Left colon (tissue), 2 donors: ENCODE data around the gene SMARCA2. TPM values are rescaled to one million over a fixed set of nuclear protein-coding genes. Genes with fewer than 3 reads are reported as not detected.

ENCODE experiments used
- ATAC-seq: fragments of 200-7000 bp; cut with Tn5 transposase; one replicate; pipeline ENCODE4 v1.9.1; 2020; ENCODE audit warnings: mild to moderate bottlenecking, moderate library complexity
- DNase-seq, 2 donors: peaks; one replicate each; pipeline ENCODE4 v3.0.0-alpha.2; 2020
- intact Hi-C, 2 donors: fragments of 100-400 bp; cut with DNase I in 1 of 2; cut with micrococcal nuclease in 1 of 2; formaldehyde crosslinking; loops; one replicate each; pipeline versions ENCODE4 v1.11.2 to v1.14.0; 2022; cut with DNase I, micrococcal nuclease
- long read RNA-seq: library from polyadenylated mRNA; unstranded; transcript quantifications from one replicate; pipeline ENCODE4 v2.0.0, GENCODE V29; 2021
- total RNA-seq, 2 donors: library from RNA; stranded (reverse); fragmentation: NEBNext Ultra II Directional; extraction: Animal tissue kit (Norgen Biotek cat#: 25700); gene quantifications; one replicate each; pipeline ENCODE4 v1.2.1, GENCODE V29; 2021
- donor health status: DM: no; HTN: no; CAD: no.
- donor health status: DM: yes; HTN: yes; CAD: no.

Gene SMARCA2
- 10 to 100 TPM; 89.1 to 92.5 TPM for total RNA-seq
- long read RNA-seq, full-length matches to known transcripts, result 2 of 58 reads
- long read RNA-seq, partial matches to known transcripts, result 48 of 58 reads
- long read RNA-seq, other reads (novel, unspliced or antisense), result 8 of 58 reads

DNA sequence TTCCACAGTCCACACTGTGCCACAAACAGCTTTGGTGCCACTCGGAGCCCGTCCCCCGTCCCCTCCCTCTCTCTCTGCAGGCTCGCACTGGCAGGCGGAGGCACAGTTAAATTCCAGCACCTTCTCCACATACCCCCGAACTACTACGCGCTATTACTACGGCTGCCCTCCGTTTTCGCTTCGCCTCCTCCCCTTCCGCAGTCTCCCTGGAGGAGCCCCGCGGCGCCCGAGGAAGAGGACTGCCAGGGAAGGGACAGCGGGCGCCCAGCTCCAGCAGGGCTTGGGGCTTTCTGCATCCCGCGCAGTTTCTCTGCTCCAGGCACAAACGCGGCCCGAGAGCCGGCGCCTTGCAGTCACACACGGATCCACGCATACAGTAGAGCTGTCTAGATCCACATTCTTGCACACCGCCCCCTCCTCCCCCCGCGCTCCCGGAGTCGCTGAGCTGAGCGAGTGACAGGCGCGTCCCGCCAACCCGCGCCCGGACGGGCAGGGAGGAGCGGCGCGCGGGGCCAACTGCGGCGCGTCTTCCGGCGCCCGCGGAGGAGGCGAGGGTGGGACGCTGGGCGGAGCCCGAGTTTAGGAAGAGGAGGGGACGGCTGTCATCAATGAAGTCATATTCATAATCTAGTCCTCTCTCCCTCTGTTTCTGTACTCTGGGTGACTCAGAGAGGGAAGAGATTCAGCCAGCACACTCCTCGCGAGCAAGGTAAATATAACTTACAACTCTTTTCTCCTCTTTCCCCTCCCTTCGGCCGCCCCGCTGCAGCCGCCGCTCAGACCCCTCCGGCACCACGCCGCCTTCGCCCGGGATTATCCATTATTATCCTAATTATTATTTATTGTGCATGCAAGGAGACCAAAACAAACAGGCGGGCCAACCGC lies at the start of gene SMARCA2:
Gene SMARCA2 (plus strand): TSS at position 652 of the 885 bp plus-strand sequence. CDS start 13,676 bp downstream, outside the sequence.
- peak; percentile 98 for DNase-seq
- peak; percentile 78 for ATAC-seq
- intact Hi-C loops, result no loop called here

DNA sequence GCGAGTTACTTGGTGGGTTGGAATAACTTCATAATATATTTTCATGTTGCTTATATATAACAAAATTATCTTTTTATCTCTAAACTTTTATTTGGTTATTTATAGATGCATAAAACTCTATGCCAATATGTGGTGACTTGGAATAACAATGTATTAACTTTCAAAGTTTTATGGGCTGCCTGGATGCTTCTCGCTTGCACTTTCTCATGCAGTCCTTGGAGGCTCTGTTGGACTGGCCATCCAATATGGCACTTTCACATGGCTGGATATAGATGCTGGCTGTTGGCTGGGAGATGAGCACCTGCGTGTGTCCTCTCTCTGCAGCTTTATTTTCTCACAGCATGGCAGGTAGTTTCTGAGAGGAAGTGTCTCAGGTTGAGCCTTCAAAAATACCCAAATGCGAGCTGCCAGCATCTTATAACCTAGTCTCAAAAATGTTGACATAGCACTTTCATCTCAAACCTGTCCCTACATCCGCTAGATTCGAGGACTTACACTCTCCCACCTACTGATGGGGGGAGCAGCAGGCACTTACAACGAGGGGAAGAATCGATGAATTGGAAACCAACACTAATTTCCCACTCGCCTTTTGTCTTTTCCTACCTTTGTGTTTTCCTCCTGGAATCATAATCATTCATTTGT lies 48.3 kb upstream of the SMARCA2 start:
- DNase-seq (no peak), ATAC-seq (no peak)
- intact Hi-C loops, result no loop called here

DNA sequence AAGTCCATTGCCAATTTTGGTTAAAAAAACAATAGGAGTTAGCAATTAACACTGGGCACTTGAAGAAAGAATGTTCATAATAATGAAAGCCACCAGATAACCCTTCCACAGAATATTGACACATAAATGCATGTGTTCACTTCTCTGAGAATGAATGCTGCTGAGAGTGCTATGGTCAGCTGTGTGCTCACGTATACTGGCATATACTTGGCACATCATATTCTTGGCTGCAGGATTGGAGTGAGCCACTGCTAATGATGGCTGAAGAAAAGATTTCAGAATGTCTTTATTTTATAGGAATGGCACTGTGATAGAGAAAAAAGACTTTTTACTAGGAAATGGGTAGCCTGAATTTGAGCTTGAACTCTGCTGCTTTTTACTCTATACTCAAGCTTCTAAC lies 46.0 kb upstream of the SMARCA2 start:
- intact Hi-C loops, result no loop called here
- ATAC-seq, result no peak
- DNase-seq, result no peak

DNA sequence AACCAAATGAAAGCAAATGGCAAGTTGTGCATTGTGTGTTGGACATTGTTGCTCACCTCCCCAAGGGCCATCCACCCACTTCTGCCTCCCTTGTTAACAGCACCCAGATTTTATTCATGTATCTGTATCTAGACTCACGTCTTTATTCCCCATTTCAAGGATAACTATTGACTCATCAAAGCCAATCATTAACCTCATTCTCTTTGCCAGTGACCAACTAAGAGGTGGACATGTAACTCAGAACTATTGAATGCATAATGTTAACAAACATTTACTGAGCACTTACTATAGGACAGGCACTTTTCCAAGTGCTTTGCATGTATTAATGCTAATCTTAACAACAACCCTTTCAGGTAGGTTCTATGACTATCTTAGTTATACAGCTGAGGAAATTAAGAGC lies 45.2 kb upstream of the SMARCA2 start:
- ATAC-seq, result no peak
- intact Hi-C loops, result no loop called here
- no peak for DNase-seq

DNA sequence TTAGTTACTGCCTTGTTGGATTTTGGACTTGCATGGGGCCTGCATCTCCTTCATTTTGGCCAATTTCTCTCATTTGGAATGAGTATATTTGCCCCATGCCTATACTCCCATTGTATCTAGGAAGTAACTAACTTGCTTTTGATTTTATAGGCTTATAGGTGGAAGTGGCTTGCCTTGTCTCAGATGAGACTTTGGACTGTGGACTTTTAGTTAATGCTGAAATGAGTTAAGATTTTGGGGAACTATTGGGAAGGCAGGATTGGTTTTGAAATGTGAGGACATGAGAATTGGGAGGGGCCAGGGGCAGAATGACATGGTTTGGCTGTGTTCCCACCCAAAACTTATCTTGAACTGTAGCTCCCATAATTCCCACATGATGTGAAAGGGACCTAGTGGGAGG lies 42.5 kb upstream of the SMARCA2 start:
- DNase-seq (no peak), ATAC-seq (no peak)
- intact Hi-C loops, result no loop called here

DNA sequence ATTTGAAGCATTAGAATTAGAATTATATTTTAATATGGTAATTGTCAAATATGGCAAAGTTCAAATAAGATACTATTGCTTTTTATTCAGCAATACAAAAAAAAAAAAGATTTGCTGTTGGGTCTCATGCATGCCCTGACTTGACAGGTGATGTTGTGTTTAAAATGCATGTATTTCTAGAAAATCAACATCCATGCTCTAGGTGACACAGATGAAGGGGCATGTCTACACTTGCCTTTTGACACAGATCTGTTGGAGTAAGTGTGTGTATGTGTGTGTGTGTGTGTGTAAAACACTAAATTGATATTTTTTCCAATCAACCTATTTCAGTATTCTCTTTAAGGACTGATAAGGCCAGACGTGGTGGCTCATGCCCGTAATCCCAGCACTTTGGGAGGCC lies 38.1 kb upstream of the SMARCA2 start:
- intact Hi-C loops, result no loop called here
- ATAC-seq (no peak), DNase-seq (no peak)

DNA sequence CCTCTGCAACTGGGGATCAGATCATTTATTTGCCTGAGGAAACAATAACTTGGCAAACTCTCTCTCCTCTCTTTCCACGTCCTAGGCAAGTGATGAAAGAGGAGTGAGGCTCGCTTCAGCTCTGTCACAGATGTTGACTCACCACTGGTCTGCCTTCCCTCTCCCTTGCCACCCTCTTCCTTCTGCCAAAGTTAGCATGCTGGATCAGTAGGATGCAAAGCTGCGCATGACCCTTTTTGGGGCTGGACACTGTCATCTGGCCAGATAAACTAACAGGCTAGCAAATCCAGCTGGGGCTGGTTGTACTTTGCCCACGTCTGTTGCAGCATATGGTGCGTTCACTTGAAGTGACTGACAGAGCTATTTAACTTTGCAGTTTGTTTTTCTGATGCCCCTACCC lies 36.2 kb upstream of the SMARCA2 start:
- DNase-seq (peak in 1 of 2 donors; percentile 4), ATAC-seq (no peak)
- intact Hi-C loops, result no loop called here

DNA sequence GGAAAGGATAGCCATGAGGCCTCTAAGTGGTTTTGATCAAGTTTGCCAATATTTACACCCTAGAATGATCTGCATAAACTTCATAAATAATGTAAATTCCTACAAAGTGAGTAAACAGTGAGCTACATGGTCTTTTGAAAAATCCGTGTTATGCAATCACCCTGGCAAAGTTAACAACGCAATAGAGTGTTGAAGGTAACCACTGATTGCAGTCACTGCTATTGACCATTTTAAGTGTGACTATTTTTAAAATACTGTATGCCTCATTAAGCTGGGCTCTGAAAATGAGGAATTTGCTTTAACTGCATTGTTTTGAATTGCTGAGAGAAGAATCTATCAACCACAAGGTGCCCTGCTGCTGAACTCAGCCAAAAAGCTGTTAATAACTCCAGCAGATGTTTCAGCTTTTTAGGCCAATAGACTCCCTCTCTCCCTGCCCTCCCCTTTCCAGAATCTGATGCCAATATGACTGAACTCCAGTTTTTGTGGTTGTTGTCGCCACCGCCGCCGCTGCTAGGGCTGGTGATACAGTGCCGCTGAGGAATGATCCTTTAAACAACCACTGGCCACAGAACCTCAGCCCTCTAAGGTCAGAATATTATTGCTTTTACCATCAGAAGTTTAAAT lies 35.3 kb upstream of the SMARCA2 start:
- intact Hi-C loops, result no loop called here
- ATAC-seq, result no peak
- no peak for DNase-seq

DNA sequence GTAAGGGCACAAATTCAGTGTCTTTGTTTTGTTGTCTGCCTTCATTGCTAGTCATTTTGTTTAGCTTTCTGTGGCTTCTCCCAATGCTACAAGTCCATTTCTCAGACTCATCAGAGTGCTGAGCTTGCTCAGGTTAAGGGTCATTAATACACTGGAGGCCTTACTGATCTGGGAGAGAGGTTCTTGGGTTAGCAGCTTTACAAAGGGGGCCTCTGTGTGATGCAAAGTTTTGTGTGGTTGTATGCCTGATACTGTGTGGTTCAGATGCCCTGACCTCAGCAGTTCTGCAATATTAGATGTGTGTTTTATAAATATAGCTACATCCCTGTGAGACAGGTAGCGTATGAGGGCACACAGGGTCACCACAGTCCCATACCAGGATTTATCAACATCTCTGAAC lies 34.8 kb upstream of the SMARCA2 start:
- no peak for DNase-seq
- intact Hi-C loops, result no loop called here
- ATAC-seq, result no peak

DNA sequence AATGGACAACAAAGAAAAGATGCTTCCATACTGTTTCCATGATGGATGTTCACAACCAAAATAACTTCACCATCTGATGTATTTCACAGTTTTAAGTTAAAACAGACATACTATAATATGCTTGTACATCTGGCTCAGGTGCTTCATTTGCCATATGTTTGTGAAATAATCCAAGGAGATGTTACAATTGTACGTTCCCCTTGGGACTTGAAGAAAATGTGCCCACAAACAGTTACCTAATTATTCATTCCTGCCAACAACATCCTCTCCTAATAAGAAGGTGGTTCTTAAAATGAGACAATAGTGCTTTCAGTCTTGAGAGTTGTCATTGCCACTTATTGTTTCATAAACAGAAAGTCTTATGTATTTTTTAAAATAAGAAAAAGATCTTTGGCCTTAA lies 33.1 kb upstream of the SMARCA2 start:
- DNase-seq (no peak), ATAC-seq (no peak)
- intact Hi-C loops, result no loop called here

DNA sequence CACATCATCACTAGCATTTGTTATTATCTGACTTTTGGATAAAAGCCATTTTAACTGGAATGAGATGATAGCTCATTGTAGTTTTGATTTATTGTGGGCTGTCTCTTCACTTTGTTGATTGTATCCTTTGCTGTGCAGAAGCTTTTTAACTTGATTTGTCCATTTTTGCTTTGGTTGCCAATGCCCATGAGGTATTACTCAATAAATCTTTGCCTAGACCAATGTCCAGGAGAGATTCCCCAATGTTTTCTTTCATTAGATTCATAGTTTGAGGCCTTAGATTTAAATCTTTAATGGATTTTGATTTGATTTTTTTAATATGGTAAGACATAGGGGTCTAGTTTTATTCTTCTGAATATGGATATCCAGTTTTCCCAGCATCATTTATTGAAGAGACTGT lies 28.8 kb upstream of the SMARCA2 start:
- intact Hi-C loops, result no loop called here
- ATAC-seq (no peak), DNase-seq (no peak)

DNA sequence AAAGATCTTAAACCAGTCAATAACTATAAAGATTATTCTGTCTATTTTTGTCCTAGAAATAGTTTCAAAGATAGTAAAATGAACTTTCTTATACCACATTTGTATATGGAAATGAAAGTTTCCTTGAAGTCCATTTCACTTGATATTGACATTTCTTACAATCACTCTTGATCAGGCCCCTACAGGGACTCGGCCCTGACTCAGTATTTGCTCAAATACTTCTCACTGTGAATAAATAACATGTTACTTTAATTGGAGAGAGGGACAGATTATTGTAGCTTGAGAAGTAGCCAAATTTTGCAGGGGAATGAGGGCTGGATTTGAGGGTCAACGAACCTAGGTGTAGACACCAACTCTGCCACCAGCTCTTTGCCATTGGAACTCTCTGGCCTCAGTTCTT lies 25.6 kb upstream of the SMARCA2 start:
- ATAC-seq, result no peak
- intact Hi-C loops, result no loop called here
- no peak for DNase-seq

DNA sequence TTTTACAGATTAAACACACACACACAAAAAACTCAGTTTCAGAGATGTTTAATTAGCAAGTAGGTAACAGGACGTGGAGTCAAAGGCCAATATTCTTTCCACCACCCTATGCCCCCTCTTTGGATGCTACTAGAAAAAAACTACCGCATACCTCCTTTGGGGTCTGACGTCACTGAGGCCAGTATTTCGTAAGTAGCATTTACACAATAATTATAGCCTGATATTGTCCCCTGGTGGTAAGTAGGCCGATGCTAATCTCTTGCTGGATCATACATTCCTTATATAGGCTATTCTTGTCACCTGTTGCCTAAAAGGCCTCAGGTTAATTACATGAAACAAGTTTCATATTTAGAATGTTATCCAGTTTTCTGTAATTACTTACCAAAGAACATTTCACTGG lies 21.0 kb upstream of the SMARCA2 start:
- DNase-seq, result no peak
- intact Hi-C loops, result no loop called here
- no peak for ATAC-seq

DNA sequence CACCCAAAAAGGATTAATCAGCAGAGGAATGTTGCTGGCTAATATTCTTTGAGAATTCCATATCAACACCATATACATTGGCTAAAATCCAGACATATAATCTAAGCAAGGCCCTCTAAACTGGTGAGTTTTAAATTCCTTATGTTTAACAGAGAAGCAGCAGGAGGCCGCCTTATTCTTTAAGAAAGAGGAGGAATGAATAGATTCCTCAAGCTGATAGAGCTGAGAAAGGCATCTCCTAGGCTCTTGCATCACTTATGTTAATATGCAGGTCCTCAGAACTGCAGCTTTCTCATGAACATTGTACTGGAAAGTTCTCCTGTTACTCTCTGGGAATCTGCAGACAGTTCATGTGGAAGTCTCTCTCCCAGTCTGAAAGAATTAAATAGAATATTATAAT lies 20.1 kb upstream of the SMARCA2 start:
- DNase-seq, result no peak
- ATAC-seq, result no peak
- intact Hi-C loops, result no loop called here

DNA sequence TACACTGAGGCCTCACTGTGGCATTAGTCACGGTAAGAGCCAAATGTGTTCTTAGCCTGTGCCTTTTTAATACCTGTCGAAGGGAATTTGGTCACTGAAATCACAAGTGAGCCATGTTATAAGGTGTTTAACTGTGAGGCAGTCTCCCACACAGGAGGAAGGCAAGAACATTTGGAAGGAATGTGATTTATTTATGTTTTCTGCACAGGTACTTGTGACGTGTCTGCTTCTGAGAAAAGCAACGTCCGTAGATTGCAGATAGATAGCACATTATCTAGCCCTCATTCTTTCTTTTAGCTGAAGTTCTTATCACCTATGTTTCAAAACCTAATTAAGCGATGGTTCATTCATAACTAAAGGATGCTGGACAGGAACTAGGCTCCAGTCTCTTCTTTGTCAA lies 19.0 kb upstream of the SMARCA2 start:
- ATAC-seq (no peak), DNase-seq (no peak)
- intact Hi-C loops, result no loop called here

DNA sequence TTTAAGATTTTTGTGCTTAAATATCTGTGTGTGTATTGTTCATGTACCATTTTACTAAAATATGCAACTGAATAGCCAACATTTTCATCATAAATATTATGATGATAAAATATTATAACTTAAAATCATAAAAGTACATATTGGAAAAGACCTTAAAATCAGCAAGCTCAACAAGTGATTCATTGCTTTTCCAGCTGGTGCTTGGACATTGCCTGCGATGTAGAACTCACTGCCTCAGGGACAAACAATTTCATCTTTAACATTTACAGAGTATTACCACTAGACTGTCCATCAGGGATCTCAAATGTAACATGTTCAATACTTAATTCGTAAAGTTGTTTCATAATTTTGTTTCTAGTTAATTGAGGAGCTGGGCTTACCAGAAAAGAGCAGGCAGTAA lies 17.5 kb upstream of the SMARCA2 start:
- DNase-seq (no peak), ATAC-seq (no peak)
- intact Hi-C loops, result no loop called here

DNA sequence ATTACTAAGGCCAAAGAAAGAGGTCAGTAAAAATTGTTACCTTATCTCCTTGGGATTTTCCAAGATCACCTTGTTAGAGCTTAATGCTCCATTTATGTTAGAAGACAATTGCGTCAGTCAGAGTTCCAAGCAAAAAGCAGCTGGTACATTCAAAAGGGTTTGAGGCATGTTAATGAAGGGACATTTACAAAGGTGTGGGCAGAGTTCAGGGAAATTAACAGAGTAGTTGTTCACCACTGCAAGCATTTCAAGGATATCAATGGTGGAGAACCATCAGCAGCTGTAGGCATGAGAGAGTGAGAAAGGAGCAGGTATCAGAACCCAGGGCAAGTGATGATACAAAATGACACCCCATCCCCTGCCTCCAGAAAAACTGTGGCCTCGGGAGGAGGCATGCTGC lies 17.0 kb upstream of the SMARCA2 start:
- DNase-seq (no peak), ATAC-seq (no peak)
- intact Hi-C loops, result no loop called here

DNA sequence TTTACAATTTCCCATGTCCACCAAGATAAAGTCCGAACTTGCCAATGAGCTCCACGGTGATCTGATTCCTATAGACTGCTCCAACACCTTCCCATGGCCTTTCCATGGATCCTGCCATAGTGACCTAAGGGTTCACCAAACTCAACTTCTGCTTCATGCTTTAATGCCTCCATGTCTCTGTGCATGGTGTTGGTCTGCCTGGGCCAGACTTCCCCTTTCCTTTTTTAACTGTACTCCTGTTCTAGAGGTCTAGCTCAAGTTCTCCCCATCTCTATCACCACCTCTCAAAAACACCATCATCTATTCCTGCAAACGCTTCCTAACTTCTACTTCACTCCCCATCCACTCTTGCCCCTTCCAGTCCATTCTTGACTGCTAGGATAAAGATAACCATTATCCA lies 14.8 kb upstream of the SMARCA2 start:
- intact Hi-C loops, result no loop called here
- ATAC-seq (no peak), DNase-seq (no peak)

DNA sequence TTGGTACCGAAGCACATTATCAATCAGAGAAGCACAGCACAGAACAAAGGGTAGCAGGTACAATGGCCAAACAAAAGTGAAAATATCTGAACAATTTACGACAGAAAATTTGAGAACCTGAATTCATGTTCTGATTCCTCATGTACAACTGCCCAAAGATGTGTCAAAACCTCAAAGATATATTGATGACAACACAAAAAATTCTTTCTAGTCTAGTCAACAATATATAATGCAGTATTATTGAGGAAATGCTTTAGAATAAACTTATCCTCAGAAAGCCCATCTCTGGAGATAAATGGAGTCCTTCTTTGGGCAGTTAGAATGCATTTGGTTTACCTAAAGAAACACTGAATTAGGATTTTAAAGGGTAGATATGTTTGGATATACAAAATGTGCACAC lies 6.8 kb upstream of the SMARCA2 start:
- no peak for DNase-seq
- no peak for ATAC-seq
- intact Hi-C loops, result no loop called here

DNA sequence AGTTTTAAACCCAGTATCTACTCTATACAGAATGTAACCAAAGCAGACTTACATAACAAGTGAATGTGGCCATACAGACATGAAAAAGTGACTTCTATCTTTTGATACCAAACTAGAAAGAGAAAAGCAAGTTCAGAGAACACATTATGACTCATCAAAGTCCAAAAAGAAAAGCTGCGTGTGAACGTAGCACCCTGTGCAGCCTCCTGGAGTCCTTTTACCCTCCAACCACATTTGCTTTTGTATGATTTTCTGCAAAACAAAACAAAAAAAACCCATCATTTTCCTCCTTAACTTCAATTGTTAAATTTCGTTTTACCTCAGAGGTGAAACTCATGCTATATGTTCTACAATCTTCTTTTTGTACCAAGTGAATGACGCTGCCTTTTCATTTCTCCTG lies 2.8 kb upstream of the SMARCA2 start:
- DNase-seq (no peak), ATAC-seq (no peak)
- intact Hi-C loops, result no loop called here
